B cell (primary cell): Measurements from ENCODE around the gene SEC16A. TPM values are rescaled to one million over a fixed set of nuclear protein-coding genes. Genes with fewer than 3 reads are reported as not detected.

Experiments used
- ATAC-seq: fragments of 200-7000 bp; cut with Tn5 transposase; one replicate; pipeline ENCODE4 v1.10.0; 2021; ENCODE audit warnings: low read depth, mild to moderate bottlenecking, moderate number of reproducible peaks, moderate library complexity
- CTCF ChIA-PET: fragments of 350-600 bp; sonication (Branson Sonifier 250); formaldehyde crosslinking; loops from one replicate; lab custom pipeline; 2021; ENCODE audit warnings: antibody characterized with exemption, inconsistent platforms; lab: Charles Lee
- POLR2A ChIA-PET: fragments of 350-600 bp; sonication (Branson Sonifier 250); formaldehyde crosslinking; loops from one replicate; lab custom pipeline; 2021; ENCODE audit warnings: antibody characterized with exemption; lab: Charles Lee
- DNase-seq: peaks from one replicate; pipeline ENCODE4 v3.0.0; 2013
- H2AFZ ChIP-seq: 2 replicates; pipeline ENCODE4 v1.6.1; 2012; ENCODE audit warnings: mild to moderate bottlenecking, low read depth, low read length; ENCODE audit not compliant: insufficient read depth, poor library complexity, severe bottlenecking
- H3K27ac ChIP-seq, 2 donors: 1 replicate in 1 of 2; 2 replicates in 1 of 2; pipeline ENCODE4 v1.5.1; 2012 to 2013; ENCODE audit warnings: low read length in 2 of 2, mild to moderate bottlenecking in 2 of 2, moderate library complexity in 1 of 2
- H3K27me3 ChIP-seq, 4 experiments: fragments of 200-600 bp in 1 of 4; sonication (generic) in 1 of 4; replicated peaks in 1 of 4; 1 replicate in 2 of 4; 2 replicates in 2 of 4; pipeline versions ENCODE4 v1.6.1 to v1.7.0; 2013 to 2016; ENCODE audit warnings: low read length in 3 of 4, mild to moderate bottlenecking in 2 of 4, mixed read lengths in 1 of 4, moderate library complexity in 1 of 4; ENCODE audit not compliant: insufficient read depth in 4 of 4, control insufficient read depth in 3 of 4; ENCODE audit errors: control extremely low read depth in 1 of 4
- H3K36me3 ChIP-seq, 2 experiments: replicated peaks in 1 of 2; 1 replicate in 1 of 2; 2 replicates in 1 of 2; pipeline versions ENCODE4 v1.6.1 to v1.7.1; 2013; ENCODE audit warnings: low read length in 1 of 2; ENCODE audit not compliant: insufficient read depth in 2 of 2, control insufficient read depth in 1 of 2; ENCODE audit errors: control extremely low read depth in 1 of 2, extremely low read depth in 1 of 2
- H3K4me1 ChIP-seq, 2 donors: fragments of 200-600 bp in 1 of 2; sonication (generic) in 1 of 2; 1 replicate in 1 of 2; 2 replicates in 1 of 2; pipeline versions ENCODE4 v1.5.1 to v1.6.1; 2013 to 2017; ENCODE audit warnings: low read length in 2 of 2; ENCODE audit not compliant: control insufficient read depth in 2 of 2, insufficient read depth in 2 of 2
- H3K4me2 ChIP-seq: replicated peaks from 2 replicates; pipeline ENCODE3; 2012; ENCODE audit warnings: mild to moderate bottlenecking, low read depth, low read length; ENCODE audit not compliant: poor library complexity, severe bottlenecking
- H3K4me3 ChIP-seq, 5 experiments: fragments of 200-600 bp in 1 of 5; sonication (generic) in 1 of 5; 1 replicate in 3 of 5; 2 replicates in 2 of 5; pipeline versions ENCODE4 v1.5.1 to v1.7.0; 2011 to 2016; ENCODE audit warnings: low read length in 4 of 5, mild to moderate bottlenecking in 4 of 5, low read depth in 2 of 5, control low read depth in 1 of 5, moderate library complexity in 1 of 5; ENCODE audit not compliant: insufficient read depth in 1 of 5; ENCODE audit errors: control extremely low read depth in 1 of 5, extremely low read depth in 1 of 5
- H3K79me2 ChIP-seq: fragments of 200-600 bp; sonication (generic); one replicate; pipeline ENCODE4 v1.6.0; 2016; ENCODE audit warnings: low read length; ENCODE audit not compliant: control insufficient read depth, insufficient read depth
- H3K9ac ChIP-seq: fragments of 200-600 bp; sonication (generic); 2 replicates; pipeline ENCODE4 v1.6.1; 2017; ENCODE audit warnings: mild to moderate bottlenecking, low read length, moderate library complexity
- H3K9me3 ChIP-seq, 3 donors: one replicate each; pipeline versions ENCODE4 v1.6.1 to v1.7.1; 2013; ENCODE audit warnings: low read length in 2 of 3; ENCODE audit not compliant: control insufficient read depth in 2 of 3, insufficient read depth in 1 of 3; ENCODE audit errors: control extremely low read depth in 1 of 3
- H4K20me1 ChIP-seq: 2 replicates; pipeline ENCODE4 v1.6.0; 2012; ENCODE audit warnings: mild to moderate bottlenecking, low read length; ENCODE audit not compliant: insufficient read depth, control insufficient read depth, poor library complexity, severe bottlenecking
- H3K27ac Mint-ChIP-seq: one replicate; pipeline ENCODE4 v1.8.0; 2021; ENCODE audit warnings: mixed read lengths
- H3K27me3 Mint-ChIP-seq: one replicate; pipeline ENCODE4 v1.8.0; 2021; ENCODE audit warnings: mixed read lengths
- H3K4me1 Mint-ChIP-seq: one replicate; pipeline ENCODE4 v1.8.0; 2021; ENCODE audit warnings: mixed read lengths
- H3K4me3 Mint-ChIP-seq: one replicate; pipeline ENCODE4 v1.8.0; 2021; ENCODE audit warnings: mixed read lengths
- H3K9me3 Mint-ChIP-seq: one replicate; pipeline ENCODE4 v1.8.0; 2022; ENCODE audit warnings: mixed read lengths; ENCODE audit not compliant: insufficient read depth
- CTCF ChIP-seq: fragments of 200-600 bp; IDR thresholded peaks from one replicate; pipeline ENCODE4 v1.8.0; 2022; ENCODE audit warnings: antibody characterized with exemption, mild to moderate bottlenecking
- EZH2 ChIP-seq: IDR thresholded peaks from 2 replicates; pipeline ENCODE4 v1.6.1; 2012; ENCODE audit warnings: borderline replicate concordance, low read depth, mild to moderate bottlenecking, moderate library complexity, low read length; ENCODE audit not compliant: insufficient read depth, poor library complexity, severe bottlenecking
- WGBS: methylation state at CpG from one replicate; pipeline ENCODE4 v1.1.5; 2013; ENCODE audit warnings: missing lambda C conversion rate; ENCODE audit not compliant: insufficient coverage; 5-methylcytosine and 5-hydroxymethylcytosine counted together
- intact Hi-C: fragments of 100-400 bp; cut with micrococcal nuclease; formaldehyde crosslinking; loops from one replicate; pipeline ENCODE4 v1.10.0; 2022
- polyA plus RNA-seq: library from polyadenylated mRNA; depleted of rRNA; stranded (reverse); fragments of >200 nt; gene quantifications from 2 replicates; pipeline ENCODE4 v1.2.3, GENCODE V29; 2012
- total RNA-seq, 2 donors: library from RNA; stranded (reverse); fragments of 120-200 nt in 1 of 2; gene quantifications; 1 replicate in 1 of 2; 2 replicates in 1 of 2; pipeline versions ENCODE4 v1.2.3 to v1.2.4, GENCODE V29; 2013 to 2022

SEC16A gene
- total and polyA plus RNA-seq, 2 donors (not counting 1 experiment from before 2014, with no cell fraction given): 31.7 to 73.4 TPM

GRCh38 chr9:136484153-136485048 lies 1.6 kb upstream of the SEC16A start:
- no peak for ATAC-seq
- Histone ChIP-seq H3K36me3 (no peaks in the 10 kb centered on the region), H3K79me2 (peaks cover 31% of the 10 kb centered on the region), H4K20me1 (peaks cover 45% of the 10 kb centered on the region), H2AFZ (peak overlapping the region; percentile 72), H3K4me3 (peak overlapping the region in 4 of 5 experiments; percentile 59 to 75 (median 65)), H3K9me3 (no peaks in the 10 kb centered on the region), H3K27me3 (peaks cover 0 to 10% (median 2%) of the 10 kb centered on the region in 4 experiments), H3K27ac (peak overlapping the region in 1 of 2 donors; percentile 98), H3K9ac (peak overlapping the region; percentile 79), H3K4me1 (peaks cover 25 to 32% of the 10 kb centered on the region in 2 donors), H3K4me2 (peak overlapping the region; percentile 99)
- no peaks in the 10 kb centered on the region for H3K27me3 Mint-ChIP-seq
- H3K27ac Mint-ChIP-seq: peak overlapping the region; percentile 67
- TF ChIP-seq EZH2 (no peak), CTCF (no peak)
- H3K9me3 Mint-ChIP-seq: no peaks in the 10 kb centered on the region
- H3K4me1 Mint-ChIP-seq: peaks cover 30% of the 10 kb centered on the region
- CTCF ChIA-PET: interaction anchor here (0.7 to 9.0 kb wide), 12 partner anchors 44 to 188 kb away, joined by 3 to 153 read pairs (median 6); no protein-coding TSS in a partner anchor
- 40% methylated on average over 59 of the region's 59 CpGs for WGBS
- intact Hi-C loops: loop anchor here (5.0 kb wide), 1 partner anchor 508 kb away; the partner anchor contains the start of gene PAXX
- POLR2A ChIA-PET: interaction anchor here (0.8 to 1.0 kb wide), 3 partner anchors 55 to 216 kb away, joined by 3 to 4 read pairs (median 3); no protein-coding TSS in a partner anchor
- no peak for DNase-seq
- peak overlapping the region; percentile 71 for H3K4me3 Mint-ChIP-seq
